Activated CD4-positive, alpha-beta memory T cell treated with anti-CD3 and anti-CD28 coated beads, Interleukin-2, amount 10 ng/mL, durations not matched to agents 7 days and 5 days (primary cell): ENCODE results near the gene NDUFS1. TPM values are rescaled to one million over a fixed set of nuclear protein-coding genes. Genes with fewer than 3 reads are reported as not detected.
"Not testable (repeated sequence)": the region's sequence is repeated elsewhere in the genome, so short reads cannot be mapped to it uniquely, and the experiment has no call there.

ENCODE experiments used
- CTCF ChIA-PET: fragments of 350-600 bp; sonication (Branson Sonifier 250); formaldehyde crosslinking; loops from one replicate; lab custom pipeline; 2021; ENCODE audit warnings: antibody characterized with exemption, inconsistent platforms; lab: Charles Lee
- POLR2A ChIA-PET: fragments of 350-600 bp; sonication (Branson Sonifier 250); formaldehyde crosslinking; loops from one replicate; lab custom pipeline; 2021; ENCODE audit warnings: antibody characterized with exemption; lab: Charles Lee
- DNase-seq: peaks from one replicate; pipeline ENCODE4 v3.0.0-alpha.2; 2020
- H3K27ac Mint-ChIP-seq: one replicate; pipeline ENCODE4 v1.8.0; 2021; ENCODE audit warnings: mild to moderate bottlenecking, mixed read lengths
- H3K27me3 Mint-ChIP-seq: one replicate; pipeline ENCODE4 v1.8.0; 2021; ENCODE audit warnings: mixed read lengths
- H3K36me3 Mint-ChIP-seq: one replicate; pipeline ENCODE4 v1.8.0; 2021; ENCODE audit warnings: low read depth, mixed read lengths
- H3K4me1 Mint-ChIP-seq: one replicate; pipeline ENCODE4 v1.8.0; 2021; ENCODE audit warnings: mixed read lengths
- H3K4me3 Mint-ChIP-seq: one replicate; pipeline ENCODE4 v1.8.0; 2021; ENCODE audit warnings: mild to moderate bottlenecking, mixed read lengths
- H3K9me3 Mint-ChIP-seq: one replicate; pipeline ENCODE4 v1.8.0; 2021; ENCODE audit warnings: mixed read lengths
- total RNA-seq, 2 experiments: library from RNA; stranded (reverse); gene quantifications; one replicate each; pipeline ENCODE4 v1.2.3, GENCODE V29; 2021

Gene NDUFS1
- total RNA-seq, 2 experiments from 2014 or later = 62.2 to 65.4 TPM

GRCh38 chr2:206115026-206115578 lies 44.1 kb downstream of the NDUFS1 start:
- ChIA-PET POLR2A (no interaction called here), CTCF (no interaction called here)
- H3K4me1 Mint-ChIP-seq = no peaks in the 10 kb centered on the region
- no peak overlapping the region for H3K4me3 Mint-ChIP-seq
- peaks cover 20% of the 10 kb centered on the region for H3K36me3 Mint-ChIP-seq
- no peaks in the 10 kb centered on the region for H3K27me3 Mint-ChIP-seq
- DNase-seq = no peak
- H3K9me3 Mint-ChIP-seq = no peaks in the 10 kb centered on the region
- H3K27ac Mint-ChIP-seq = no peak overlapping the region

GRCh38 chr2:206112846-206113547 lies 46.2 kb downstream of the NDUFS1 start:
- Mint-ChIP-seq H3K27ac (no peak overlapping the region), H3K4me1 (no peaks in the 10 kb centered on the region), H3K36me3 (peaks cover 13% of the 10 kb centered on the region), H3K9me3 (no peaks in the 10 kb centered on the region), H3K27me3 (no peaks in the 10 kb centered on the region), H3K4me3 (no peak overlapping the region)
- POLR2A ChIA-PET = no interaction called here
- no peak for DNase-seq
- CTCF ChIA-PET = no interaction called here

- no peaks in the 10 kb centered on the region for H3K9me3 Mint-ChIP-seq
- H3K4me1 Mint-ChIP-seq = no peaks in the 10 kb centered on the region
- CTCF ChIA-PET = no interaction called here
- no peak overlapping the region for H3K4me3 Mint-ChIP-seq
- H3K27me3 Mint-ChIP-seq = no peaks in the 10 kb centered on the region
- H3K27ac Mint-ChIP-seq = no peak overlapping the region
- DNase-seq = no peak
- H3K36me3 Mint-ChIP-seq = peaks cover 13% of the 10 kb centered on the region
- POLR2A ChIA-PET = no interaction called here
Measured at GRCh38 chr2:206112108-206112507, 47.1 kb downstream of the NDUFS1 start.

GRCh38 chr2:206108713-206109112 lies 50.5 kb downstream of the NDUFS1 start:
- no peaks in the 10 kb centered on the region for H3K36me3 Mint-ChIP-seq
- no peaks in the 10 kb centered on the region for H3K9me3 Mint-ChIP-seq
- H3K27ac Mint-ChIP-seq = no peak overlapping the region
- H3K4me1 Mint-ChIP-seq = no peaks in the 10 kb centered on the region
- ChIA-PET CTCF (no interaction called here), POLR2A (no interaction called here)
- no peak overlapping the region for H3K4me3 Mint-ChIP-seq
- DNase-seq = no peak
- H3K27me3 Mint-ChIP-seq = no peaks in the 10 kb centered on the region

- no peaks in the 10 kb centered on the region for H3K36me3 Mint-ChIP-seq
- DNase-seq = no peak
- no peaks in the 10 kb centered on the region for H3K27me3 Mint-ChIP-seq
- H3K4me1 Mint-ChIP-seq = no peaks in the 10 kb centered on the region
- no peak overlapping the region for H3K4me3 Mint-ChIP-seq
- no peak overlapping the region for H3K27ac Mint-ChIP-seq
- ChIA-PET CTCF (no interaction called here), POLR2A (interaction anchor here (2.1 kb wide), 1 partner anchor 19 kb away, joined by 4 read pairs; the partner anchor contains the start of gene INO80D)
- H3K9me3 Mint-ChIP-seq = no peaks in the 10 kb centered on the region
Measured at GRCh38 chr2:206105541-206105940, 53.7 kb downstream of the NDUFS1 start.

GRCh38 chr2:206105038-206105437 lies 54.2 kb downstream of the NDUFS1 start:
- ChIA-PET POLR2A (interaction anchor here (2.1 kb wide), 1 partner anchor 19 kb away, joined by 4 read pairs; the partner anchor contains the start of gene INO80D), CTCF (no interaction called here)

GRCh38 chr2:206098872-206099271 lies 60.4 kb downstream of the NDUFS1 start:
- DNase-seq, H3K4me3 Mint-ChIP-seq, CTCF ChIA-PET, H3K9me3 Mint-ChIP-seq, H3K27me3 Mint-ChIP-seq, H3K4me1 Mint-ChIP-seq, H3K36me3 Mint-ChIP-seq, H3K27ac Mint-ChIP-seq, POLR2A ChIA-PET: not testable (repeated sequence)

More at GRCh38 chr2:206105038-206105437, 54.2 kb downstream of the NDUFS1 start:
- no peak overlapping the region for H3K27ac Mint-ChIP-seq
- H3K9me3 Mint-ChIP-seq = no peaks in the 10 kb centered on the region
- H3K27me3 Mint-ChIP-seq = no peaks in the 10 kb centered on the region
- H3K4me1 Mint-ChIP-seq = no peaks in the 10 kb centered on the region
- H3K36me3 Mint-ChIP-seq = no peaks in the 10 kb centered on the region
- H3K4me3 Mint-ChIP-seq = no peak overlapping the region
- DNase-seq = no peak

GRCh38 chr2:206098471-206098870 lies 60.8 kb downstream of the NDUFS1 start:
- ChIA-PET CTCF (no interaction called here), POLR2A (no interaction called here)
- no peaks in the 10 kb centered on the region for H3K9me3 Mint-ChIP-seq

GRCh38 chr2:206096876-206097275 lies 62.4 kb downstream of the NDUFS1 start:
- Mint-ChIP-seq H3K27ac (no peak overlapping the region), H3K9me3 (no peaks in the 10 kb centered on the region), H3K4me3 (no peak overlapping the region), H3K27me3 (no peaks in the 10 kb centered on the region), H3K4me1 (no peaks in the 10 kb centered on the region), H3K36me3 (peaks cover 2% of the 10 kb centered on the region)
- DNase-seq = no peak
- CTCF ChIA-PET = interaction anchor here (1.3 kb wide), 1 partner anchor 10 kb away, joined by 3 read pairs; no protein-coding TSS in a partner anchor
- POLR2A ChIA-PET = interaction anchor here (1.2 to 1.4 kb wide), 2 partner anchors 11 to 12 kb away, joined by 4 read pairs; partner anchors contain the start of gene INO80D

More at GRCh38 chr2:206098471-206098870, 60.8 kb downstream of the NDUFS1 start:
- no peak overlapping the region for H3K4me3 Mint-ChIP-seq
- no peak overlapping the region for H3K27ac Mint-ChIP-seq
- no peak for DNase-seq
- no peaks in the 10 kb centered on the region for H3K36me3 Mint-ChIP-seq
- no peaks in the 10 kb centered on the region for H3K27me3 Mint-ChIP-seq
- H3K4me1 Mint-ChIP-seq = no peaks in the 10 kb centered on the region

GRCh38 chr2:206095536-206096332 lies 63.5 kb downstream of the NDUFS1 start:
- Mint-ChIP-seq H3K36me3 (peaks cover 2% of the 10 kb centered on the region), H3K4me1 (no peaks in the 10 kb centered on the region), H3K27ac (no peak overlapping the region), H3K27me3 (no peaks in the 10 kb centered on the region), H3K9me3 (no peaks in the 10 kb centered on the region), H3K4me3 (no peak overlapping the region)
- ChIA-PET POLR2A (interaction anchor here (1.2 to 1.4 kb wide), 2 partner anchors 10 to 11 kb away, joined by 4 read pairs; partner anchors contain the start of gene INO80D), CTCF (no interaction called here)
- DNase-seq = no peak

- H3K4me3 Mint-ChIP-seq = no peak overlapping the region
- H3K9me3 Mint-ChIP-seq = no peaks in the 10 kb centered on the region
- no peaks in the 10 kb centered on the region for H3K27me3 Mint-ChIP-seq
- H3K4me1 Mint-ChIP-seq = peaks cover 9% of the 10 kb centered on the region
- H3K27ac Mint-ChIP-seq = no peak overlapping the region
- no peak for DNase-seq
- peaks cover 6% of the 10 kb centered on the region for H3K36me3 Mint-ChIP-seq
- CTCF ChIA-PET = interaction anchor here (0.7 kb wide), 1 partner anchor 28 kb away, joined by 4 read pairs; no protein-coding TSS in a partner anchor
- POLR2A ChIA-PET = no interaction called here
Measured at GRCh38 chr2:206092297-206092696, 66.9 kb downstream of the NDUFS1 start.

GRCh38 chr2:206088248-206088647 lies 71.0 kb downstream of the NDUFS1 start:
- Mint-ChIP-seq H3K36me3 (peaks cover 20% of the 10 kb centered on the region), H3K9me3 (no peaks in the 10 kb centered on the region), H3K27me3 (no peaks in the 10 kb centered on the region), H3K27ac (no peak overlapping the region), H3K4me1 (peaks cover 25% of the 10 kb centered on the region), H3K4me3 (no peak overlapping the region)
- DNase-seq = no peak
- CTCF ChIA-PET = no interaction called here
- POLR2A ChIA-PET = interaction anchor here (3.2 kb wide), 1 partner anchor 72 kb away, joined by 29 read pairs; the partner anchor contains the start of genes EEF1B2 and NDUFS1
